Measurements from ENCODE around the gene RNF133.

RNF133 gene

DNA sequence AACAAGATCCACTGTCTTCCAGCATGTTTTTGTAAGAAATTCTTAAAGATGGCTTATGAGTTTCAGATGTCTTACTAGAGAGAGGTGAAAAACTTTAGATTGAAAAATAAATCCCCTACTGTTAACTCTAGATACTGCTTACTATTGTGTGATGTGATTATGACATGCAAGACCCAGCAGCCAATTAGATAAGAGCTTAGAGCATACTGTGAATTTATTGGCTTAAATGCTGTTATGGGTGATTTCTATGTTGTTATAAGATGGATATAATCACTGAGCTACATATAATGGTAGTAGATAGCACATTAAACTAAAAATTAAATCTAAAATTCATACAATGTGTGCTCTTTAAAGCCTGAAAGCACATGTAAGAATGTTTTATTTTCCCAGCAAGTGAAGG lies at the start of gene RNF133:
RNF133 (minus strand) TSS at position 101 of the 400 bp plus-strand sequence. CDS start 199 bp downstream, outside the sequence.
- DNase-seq: no peak

- no peak for DNase-seq
These were observed 49.3 kb upstream of the RNF133 start for GRCh38 chr7:122748195-122748594.

- no peak for DNase-seq
These were observed 48.0 kb upstream of the RNF133 start for GRCh38 chr7:122746948-122747347.

DNA sequence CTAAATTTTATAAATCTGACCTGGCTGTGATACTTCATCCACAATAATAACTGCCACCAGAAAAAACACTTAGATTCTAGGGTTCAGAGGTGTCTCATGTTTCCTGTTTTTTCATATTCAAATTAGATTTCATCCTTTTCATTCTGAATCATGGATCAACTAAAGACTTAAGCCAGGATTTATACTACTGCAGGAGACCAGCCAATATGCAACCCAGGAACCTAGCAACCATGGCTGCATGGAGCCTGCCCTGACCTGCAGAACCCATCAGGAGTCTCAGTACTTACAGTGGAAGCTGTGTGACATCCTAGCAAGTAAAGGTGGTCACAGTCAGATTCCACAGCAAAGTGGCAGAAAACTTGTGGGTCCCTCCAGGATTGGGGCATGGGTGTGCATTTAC lies 44.3 kb upstream of the RNF133 start:
- no peak for DNase-seq

DNA sequence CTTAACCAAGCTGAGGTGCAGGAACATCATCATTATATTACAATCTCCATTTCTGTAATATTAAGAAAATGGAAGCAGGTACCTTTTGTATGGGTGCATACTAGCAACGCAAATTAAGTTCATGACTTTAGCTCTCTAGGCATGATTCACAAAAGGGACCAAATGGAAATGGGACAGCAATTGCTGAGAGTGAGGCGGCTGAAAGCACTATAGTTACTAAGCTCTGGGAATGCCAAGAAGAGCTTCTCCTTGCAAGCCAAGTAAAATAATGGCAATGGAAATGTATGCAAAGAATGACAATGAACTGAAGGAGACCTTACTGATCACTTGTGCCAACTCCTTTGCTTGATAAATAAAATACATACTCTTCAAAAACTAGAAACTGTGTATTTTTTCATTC lies 40.0 kb upstream of the RNF133 start:
- DNase-seq: no peak

- DNase-seq: no peak
These were observed 37.3 kb upstream of the RNF133 start for GRCh38 chr7:122736183-122736582.

DNA sequence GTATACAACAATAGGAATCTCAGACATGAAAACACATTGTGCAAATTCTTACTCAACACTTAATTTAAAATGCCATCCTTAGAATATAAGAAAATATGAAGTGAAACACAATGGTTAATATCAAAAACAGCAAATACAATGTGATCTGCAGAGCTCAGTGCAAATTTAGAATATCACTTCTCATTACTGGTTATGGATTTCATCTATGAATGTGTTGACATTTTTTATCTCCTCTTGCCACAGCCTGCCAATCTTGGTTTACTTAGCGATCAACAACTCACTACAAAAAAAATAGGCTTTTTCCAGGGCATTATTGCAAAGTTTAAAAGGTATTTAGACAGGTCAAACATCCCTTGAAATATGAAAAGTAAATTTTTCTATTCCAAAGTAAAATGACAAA lies 28.8 kb upstream of the RNF133 start:
- no peak for DNase-seq

DNA sequence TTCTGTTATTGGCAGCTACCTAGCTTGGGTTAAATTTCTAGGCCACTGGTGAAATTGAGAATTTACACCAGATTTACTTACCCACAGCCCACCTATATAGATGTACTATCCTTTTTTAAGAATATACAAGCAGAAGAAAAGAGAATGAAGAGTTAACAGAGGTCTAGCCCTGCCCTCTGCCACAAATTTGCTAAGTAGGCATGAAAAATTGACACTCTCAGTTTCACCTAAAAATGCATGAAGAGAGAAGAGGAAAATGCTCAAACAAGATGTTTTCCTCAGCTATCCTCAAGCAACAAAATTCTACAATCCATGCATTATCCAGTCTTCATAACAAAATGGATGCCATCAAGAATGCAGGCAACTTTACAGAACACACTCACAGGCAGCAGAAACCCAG lies 28.4 kb upstream of the RNF133 start:
- no peak for DNase-seq

GRCh38 chr7:122726881-122727280 lies 28.0 kb upstream of the RNF133 start:
- no peak for DNase-seq

- DNase-seq: no peak
These were observed 25.4 kb upstream of the RNF133 start for GRCh38 chr7:122724366-122724765.

- DNase-seq: no peak
These were observed 20.2 kb upstream of the RNF133 start for GRCh38 chr7:122719010-122719578.

- no peak for DNase-seq
These were observed 18.6 kb upstream of the RNF133 start for GRCh38 chr7:122717356-122718089.

GRCh38 chr7:122715183-122715582 lies 16.3 kb upstream of the RNF133 start:
- DNase-seq: no peak

DNA sequence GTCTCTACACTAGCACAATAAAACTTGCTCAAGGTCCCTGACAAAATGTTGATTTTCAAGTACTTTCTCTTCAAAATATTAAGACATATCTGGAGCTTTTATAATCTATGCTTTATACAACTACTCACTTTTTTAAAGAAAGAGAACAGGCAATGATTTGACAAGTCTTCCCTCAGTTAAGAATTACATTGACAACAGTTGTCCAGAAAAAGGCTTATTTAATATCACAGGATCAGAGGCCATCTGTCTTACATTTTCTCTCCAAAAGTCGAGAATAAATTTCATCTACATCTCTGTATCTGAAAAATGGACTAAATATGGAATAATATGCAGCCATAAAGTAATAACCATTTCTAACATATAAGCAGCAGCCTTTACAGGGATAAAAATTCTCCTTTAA lies 12.0 kb upstream of the RNF133 start:
- DNase-seq: no peak

DNA sequence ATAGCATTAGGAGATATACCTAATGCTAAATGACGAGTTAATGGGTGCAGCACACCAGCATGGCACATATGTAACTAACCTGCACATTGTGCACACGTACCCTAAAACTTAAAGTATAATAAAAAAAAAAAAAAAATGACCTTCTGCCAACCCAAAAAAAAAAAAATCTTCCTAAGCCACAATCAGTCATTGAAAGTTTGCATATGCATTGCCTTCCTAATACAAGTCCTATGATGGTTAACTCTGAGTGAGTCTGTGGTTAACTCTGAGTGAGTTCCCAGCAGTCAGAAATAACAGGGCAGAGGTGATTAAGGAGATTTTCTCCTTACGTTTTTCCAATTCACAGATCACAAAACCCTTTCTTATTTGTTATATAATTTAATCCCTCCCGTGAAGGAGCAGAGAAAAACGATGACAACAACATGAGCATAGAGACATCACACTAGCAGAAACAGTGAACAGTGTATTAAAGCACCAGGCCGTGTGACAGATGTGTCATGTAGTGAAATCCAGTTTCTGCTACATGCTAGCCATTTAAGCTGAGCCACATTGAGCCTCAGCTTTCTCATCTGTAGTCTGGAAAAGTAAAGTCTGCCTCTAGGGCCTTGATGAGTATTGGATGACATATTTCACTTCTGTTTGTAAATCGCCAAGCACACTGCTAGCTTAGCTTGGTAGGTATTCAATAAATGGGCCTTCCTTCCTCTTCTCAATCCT lies 11.2 kb upstream of the RNF133 start:
- DNase-seq: no peak

DNA sequence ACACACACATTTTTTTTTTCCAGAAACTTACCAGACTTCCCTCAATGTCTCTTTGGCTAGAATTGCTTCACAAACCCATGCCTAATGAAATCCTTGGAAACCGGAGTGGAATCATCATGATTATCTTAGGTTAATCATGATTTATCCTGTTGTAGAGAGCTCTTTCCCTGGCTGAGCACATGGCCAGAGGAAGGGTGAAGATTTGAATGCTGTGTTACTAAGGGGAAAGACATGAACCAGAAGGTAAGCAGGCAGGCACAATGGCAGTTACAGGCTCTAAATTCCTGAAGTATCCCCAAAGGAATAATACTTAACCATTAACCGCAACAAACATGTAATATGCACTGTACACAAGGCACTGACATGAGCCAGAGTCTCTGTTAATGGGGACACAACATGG lies 7.9 kb upstream of the RNF133 start:
- DNase-seq: no peak

DNA sequence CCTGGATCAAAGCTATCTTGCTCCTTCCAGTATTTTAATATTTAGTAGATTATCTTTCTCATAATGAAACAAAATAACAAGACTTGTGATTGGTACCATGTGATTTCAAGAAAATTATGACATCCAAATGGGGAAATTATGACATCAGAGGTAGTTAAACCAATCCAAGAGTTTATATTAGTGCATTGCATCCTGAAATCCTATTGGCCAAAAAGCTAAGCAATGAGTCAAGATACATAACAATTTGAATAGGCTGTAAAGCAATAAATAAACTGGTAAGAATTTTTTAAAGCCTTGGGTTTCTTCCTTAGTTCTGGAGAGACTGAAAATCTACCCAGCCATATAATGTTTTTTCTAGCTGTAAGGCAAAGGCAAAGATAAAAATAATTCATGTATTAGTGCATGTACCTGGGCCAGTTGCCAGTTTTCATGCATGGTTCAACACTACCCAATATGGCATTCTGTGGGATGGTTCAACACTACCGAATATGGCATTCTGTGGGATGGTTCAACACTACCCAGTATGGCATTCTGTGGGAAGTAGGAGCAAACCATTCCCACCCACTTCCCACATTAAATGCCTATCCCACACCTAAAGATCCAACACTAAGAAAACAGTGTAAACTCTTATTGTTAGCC lies 4.1 kb upstream of the RNF133 start, which contains the start of gene RNF148:
RNF148 (minus strand) TSS at position 51 of the 639 bp plus-strand sequence. CDS start 172 bp downstream, outside the sequence.
- no peak for DNase-seq

GRCh38 chr7:122695816-122696215 lies 3.1 kb downstream of the RNF133 start:
- no peak for DNase-seq

GRCh38 chr7:122694697-122695096 lies 4.2 kb downstream of the RNF133 start:
- no peak for DNase-seq

DNA sequence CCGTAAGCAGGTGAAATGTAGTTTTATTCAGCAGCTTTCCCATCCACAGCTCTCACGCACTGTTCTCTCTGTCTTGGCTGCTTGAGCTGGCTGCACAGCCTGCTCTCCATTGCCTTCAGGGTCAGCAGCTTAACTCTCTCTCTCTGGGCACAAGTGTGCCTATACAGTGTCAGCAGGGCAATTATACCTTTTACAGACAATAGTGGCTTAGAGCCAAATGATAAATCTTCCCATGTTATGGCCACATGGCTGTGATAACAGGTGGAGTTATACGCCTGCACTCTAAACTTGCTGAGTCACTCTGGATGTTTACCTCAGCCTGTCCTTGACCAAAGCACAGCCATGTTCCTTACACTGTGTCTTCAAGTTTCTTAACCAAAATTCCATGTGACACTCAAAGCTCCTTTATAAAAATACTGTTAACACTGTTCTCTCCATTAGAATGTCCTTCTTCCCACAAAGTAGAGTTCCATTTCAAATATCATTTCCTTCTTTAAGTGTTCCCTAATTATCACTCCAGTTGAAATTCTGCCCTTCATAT lies 6.1 kb downstream of the RNF133 start:
- no peak for DNase-seq

DNA sequence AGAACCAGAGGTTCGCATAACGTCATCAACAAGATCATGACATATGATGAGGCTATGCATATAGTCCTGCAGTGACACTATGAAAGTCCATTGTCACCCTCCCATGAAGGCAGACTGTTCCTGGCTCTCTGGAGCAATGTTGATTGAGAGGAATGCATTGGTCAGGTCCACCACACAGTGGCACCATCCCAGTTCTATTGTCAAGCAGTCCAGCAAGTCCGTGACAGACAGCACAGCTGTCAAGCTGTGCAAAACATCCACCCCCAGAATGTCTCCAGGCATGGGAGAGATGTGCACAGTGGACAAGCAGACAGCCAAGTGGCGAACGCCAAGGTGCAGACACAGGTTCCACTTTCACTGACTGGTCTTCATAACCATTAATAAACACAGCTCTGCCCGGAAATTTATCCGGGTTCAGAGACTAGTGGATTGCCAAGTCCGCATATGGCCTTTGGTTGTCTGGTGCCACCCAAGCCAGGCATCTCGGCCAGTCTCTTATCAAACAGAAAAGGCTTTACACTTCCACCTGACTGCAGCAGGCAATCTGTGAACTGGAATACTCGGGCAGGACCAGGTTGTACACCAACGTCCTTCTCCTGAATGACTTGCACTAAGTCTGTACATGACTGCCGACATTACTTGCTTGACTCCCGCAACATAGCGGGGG lies 7.2 kb downstream of the RNF133 start:
- no peak for DNase-seq

GRCh38 chr7:122689346-122690109 lies 9.4 kb downstream of the RNF133 start:
- DNase-seq: no peak

All from NCI-H187 (cell line).